GM19468 (cell line): ENCODE data around the gene PPP1CA.

Source experiments
- ATAC-seq: cut with Tn5 transposase; IDR thresholded peaks from one replicate; pipeline ENCODE4 v1.9.1; 2021; ENCODE audit warnings: mild to moderate bottlenecking, moderate library complexity, moderate number of reproducible peaks; ENCODE audit not compliant: unreplicated experiment; ENCODE audit errors: extremely low read depth

PPP1CA gene

DNA sequence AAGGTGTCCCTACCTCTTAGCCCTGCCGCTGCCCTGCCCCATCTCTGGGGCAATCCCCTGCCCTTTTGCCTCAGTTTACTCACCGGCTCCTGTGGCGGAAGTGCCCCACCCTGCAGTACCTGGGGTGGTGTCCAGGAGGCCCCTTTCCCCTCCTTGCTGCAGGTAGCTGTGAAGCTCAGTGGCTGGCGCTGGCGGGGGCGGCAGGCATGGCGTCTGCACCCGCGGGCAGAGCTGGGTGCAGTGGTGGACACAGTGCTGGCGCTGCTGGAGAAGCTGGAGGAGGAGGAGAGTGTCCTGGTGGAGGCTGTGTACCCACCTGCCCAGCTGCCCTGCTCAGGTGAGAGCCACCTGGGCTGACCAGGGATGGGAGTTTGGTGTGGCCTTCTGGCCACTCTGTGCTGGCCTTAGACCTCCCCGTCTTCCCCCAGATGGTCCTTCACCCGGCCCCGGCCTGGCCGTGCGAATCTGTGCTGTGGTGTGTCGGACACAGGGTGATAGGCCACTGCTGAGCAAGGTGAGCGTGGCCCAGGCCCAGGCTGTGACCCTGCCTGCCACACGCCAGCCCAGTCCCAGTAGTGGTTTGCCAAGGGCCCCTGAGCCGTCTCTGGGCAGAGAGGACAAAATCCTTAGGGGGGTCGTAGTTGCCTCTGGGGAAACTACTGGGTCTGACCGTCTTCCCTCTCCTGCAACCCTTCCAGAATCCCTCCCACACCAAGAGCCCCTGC is 17.8 kb upstream of the PPP1CA start:
- ATAC-seq: no peak

DNA sequence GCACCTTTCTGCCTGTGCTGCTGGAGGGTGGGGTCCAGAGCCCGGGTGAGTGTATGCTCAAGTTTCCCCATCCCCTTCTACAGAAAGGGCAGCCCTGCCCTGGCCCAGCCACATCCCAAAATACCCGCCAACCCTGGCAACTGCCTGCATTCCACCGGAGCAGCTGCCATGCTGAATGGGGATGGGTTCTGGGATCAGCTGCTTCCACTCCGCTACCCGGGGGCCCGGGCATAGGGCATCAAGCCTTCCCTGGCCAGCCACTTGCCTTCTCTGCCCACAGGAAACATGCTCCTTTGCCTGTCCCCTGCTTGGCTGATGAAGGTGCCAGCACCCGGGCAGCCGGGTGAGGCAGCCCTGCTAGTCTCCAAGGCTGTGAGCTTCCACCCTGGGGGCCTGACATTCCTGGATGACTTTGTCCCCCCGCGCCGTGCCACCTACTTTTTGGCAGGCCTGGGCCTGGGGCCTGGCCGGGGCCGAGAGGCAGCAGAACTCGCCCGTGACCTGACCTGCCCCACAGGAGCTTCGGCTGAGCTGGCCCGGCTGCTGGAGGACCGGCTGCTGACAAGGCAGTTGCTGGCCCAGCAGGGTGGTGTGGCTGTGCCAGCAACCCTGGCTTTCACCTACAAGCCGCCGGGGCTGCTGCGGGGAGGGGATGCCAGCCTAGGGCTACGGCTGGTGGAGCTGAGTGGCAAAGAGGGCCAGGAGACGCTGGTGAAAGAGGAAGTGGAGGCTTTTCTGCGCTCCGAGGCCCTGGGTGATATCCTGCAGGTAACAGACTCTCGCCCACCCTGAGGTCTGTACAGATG is 17.0 kb upstream of the PPP1CA start:
- no peak for ATAC-seq

DNA sequence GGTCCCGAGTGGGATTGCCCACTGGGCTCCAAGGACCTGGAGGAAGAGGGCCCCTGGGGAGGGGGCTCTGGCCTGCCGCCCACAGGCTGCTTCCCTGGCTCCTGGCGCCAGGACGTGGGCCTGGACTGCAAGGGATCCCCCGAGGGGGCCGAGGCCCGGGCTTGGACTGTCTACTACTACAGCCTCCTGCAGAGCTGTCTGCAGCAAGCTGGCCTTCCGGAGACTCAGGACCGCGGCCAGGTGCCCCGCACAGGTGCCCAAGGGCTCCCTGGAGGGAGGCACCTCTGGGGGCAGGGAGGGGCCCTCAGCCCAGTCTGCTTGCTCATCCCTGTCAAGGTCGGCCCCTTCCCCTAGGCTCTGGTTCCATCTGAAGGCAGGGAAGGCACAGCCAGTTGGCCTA is 15.8 kb upstream of the PPP1CA start:
- ATAC-seq: no peak

DNA sequence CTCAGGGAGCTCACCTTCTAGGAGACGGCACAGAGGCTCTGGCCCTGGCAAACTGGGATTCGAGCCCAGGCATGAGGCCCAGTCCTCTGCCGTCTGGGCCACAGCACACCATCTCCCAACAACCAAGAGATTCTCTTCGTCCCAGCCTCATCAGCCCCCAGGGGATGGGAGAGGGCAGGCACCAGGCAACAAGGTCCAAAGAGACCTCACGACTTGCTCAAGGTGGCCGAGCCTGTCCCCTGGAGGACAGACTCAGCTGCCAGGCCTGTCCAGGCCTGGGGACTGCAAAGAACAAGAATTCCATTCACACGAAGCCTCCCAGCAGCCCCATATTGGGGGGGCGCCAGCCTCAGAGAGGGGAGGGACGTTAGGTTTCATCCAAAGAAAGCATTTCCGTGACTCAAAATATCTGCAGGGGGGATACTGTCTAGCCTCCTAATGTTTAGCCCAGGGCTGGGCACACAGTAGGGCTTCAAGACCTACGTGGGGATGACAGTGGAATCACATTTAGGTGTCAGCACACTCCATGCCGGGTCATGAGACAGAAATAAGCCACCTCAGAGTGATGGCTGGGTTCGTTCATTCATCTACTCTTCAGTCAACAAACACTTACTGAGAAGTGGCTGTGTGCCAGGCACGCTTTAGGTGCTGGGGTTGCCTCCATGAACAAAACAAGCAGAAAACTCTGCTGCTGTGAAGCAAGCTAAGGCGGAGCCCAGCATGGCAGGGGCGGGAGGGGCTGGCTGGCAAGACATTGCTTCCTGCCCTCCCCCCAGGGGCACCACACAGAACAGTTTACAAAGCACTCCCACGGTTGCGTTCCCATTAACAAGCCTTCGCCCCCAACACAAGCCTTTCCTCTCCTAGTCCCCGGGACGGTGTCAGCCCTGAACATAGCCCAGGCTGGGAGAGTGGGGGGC is 15.0 kb upstream of the PPP1CA start:
- no peak for ATAC-seq

DNA sequence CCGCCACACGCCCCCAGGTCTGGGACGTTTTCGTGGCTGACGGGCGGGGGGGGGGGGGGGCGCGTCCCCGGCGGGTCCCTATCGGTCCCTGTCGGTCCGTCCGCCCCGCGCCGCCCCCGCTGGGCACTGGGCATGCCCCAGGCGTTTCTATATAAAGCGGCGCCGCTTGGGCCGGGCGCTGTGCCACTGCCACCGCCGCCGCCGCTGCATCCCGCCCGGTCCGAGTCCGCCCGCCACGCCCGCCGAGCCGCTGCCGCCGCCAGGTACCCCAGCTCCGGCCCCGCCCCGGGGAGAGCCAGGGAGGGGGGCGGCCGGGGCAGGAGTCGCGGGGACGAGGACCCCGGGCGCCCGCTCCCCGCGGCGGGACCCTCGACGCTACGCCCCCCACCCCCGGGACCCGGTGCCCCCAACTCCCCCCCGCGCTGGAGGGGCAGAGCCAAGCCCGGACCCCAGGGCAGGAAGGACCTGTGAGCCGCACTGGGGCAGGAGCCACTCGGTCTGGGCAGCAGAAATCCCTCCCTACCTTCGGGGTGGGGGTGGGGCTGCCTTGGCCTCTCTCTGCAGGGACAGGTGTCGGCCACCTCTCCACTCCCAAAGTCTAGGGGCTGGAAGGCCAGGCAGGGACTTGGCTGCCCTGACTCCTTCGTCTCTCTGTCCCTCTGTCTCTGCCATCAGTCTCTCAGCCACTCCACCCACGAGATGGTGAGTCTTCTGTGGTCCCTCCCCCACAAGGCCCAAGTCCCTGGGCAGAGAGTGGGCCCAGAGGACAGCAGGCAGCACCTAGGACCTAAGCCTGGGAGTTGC is 14.0 kb upstream of the PPP1CA start, which contains the start of gene CARNS1:
CARNS1 (plus strand) TSS at position 178 of the 804 bp plus-strand sequence; CDS start at position 700, 522 bp downstream.
- no peak for ATAC-seq

DNA sequence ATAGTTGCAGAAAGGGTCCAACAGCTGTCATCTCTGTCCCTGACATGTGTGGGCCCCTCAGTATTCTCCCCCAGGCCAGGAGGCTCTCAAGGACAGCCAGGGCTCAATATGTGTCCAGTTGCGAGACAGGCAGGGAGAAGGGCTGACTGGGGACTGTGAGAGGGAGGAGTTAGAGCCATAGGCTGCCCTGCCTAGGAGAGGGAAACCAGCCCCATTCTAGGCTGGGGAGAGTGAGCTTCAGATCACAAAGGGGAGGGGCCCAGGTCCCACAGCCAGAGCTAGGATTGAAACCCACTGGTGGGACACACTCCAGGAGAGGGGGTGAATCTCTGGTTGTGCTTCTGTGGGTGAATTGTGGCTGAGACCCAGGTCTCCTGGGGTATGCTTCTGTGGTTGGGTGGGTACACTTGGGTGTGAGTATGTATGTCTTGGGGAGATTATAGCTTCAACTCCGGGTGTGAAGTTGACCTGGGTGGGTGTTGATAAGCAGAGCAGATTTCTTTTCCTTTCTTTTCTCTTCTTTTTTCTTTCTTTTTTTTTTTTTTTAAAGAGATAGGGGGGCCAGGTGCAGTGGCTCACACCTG is 11.7 kb upstream of the PPP1CA start:
- no peak for ATAC-seq

DNA sequence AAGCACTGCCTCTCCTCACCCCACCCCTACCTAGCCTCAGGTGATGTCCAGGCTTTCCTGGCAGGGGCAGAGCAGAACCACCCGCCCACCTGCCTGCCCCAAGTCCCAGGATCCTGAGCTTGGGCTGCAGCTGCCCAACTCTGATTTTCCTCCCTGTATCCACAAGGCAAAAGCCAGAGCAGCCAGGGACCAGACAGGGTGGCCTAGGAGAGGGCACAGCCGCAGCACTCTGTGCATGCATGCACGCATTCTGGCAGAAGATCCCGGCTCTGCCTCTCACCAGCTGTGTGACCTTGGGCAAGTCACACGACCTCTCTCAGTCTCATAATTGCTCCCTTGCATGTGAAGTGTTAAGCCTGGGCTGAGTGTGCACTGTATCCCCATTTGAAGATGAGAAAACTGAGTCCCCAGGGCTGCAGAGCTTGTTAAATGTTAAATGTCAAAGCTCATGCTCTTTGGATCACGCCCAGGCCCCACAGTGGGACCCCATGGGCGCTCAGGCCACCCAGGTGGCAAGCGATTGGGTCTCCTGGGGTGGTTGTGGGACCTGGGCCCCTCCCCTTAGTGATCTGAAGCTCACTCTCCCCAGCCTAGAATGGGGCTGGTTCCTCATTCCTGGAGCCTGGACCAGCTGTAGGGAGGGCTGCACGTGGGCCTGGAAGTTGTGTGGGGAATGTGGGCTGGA is 11.0 kb upstream of the PPP1CA start:
- ATAC-seq: no peak

DNA sequence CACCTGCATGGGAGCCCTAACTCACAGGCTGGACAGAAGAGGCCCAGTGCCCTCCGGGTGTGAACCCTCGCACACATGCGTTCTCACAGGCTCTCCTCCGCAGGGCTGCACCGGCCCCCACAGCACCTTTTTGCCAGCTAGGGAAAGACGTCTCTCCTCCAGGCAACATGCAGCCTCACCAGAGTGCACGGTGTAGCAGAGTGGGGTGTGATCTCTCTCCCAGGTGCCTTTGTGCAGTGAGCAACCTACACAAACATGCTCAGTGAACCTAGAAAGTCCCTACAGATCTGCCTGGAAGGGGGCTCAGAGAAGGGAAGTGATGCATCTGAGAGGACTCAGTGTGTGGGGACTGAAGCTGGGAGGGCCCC is 10.1 kb upstream of the PPP1CA start:
- ATAC-seq: no peak

DNA sequence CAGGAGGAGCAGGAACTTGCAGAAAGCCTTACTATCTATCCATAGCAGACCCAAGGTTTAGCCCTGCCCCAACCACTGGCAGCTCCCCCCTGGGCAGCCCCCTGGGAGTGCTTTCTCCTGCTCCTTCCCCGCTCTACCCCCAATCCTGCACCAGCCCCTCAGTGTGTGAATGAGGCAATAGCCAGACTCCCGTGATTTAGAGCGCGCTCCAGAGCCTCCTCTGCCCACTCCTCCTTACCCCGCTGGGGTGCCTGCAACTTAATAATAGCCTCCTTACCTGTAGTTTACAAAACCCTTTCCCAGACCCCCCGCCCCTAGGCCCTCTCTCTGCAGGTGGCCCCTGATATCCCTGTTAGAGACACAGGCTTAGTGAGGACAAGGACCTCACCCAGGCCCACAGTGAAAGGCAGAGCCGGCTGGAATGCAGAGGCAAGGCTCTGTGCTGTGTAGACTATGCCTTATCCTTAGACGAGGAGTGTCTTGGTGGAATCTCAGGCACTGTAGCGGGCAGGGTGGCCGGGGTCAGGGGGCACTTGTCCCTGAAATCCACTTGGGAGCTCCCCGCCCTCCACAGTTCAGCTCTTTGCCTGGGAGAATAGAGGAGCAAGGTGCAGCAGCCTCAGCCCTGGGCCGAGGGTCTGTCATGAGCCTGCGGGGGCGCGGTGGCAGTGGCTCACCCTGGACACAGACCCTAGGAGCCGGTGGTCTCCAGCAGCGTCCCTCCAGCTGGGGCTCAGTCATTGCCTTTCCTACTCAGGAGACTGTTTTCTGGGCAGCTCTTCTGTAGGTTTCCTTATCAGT is 9.5 kb upstream of the PPP1CA start:
- no peak for ATAC-seq

DNA sequence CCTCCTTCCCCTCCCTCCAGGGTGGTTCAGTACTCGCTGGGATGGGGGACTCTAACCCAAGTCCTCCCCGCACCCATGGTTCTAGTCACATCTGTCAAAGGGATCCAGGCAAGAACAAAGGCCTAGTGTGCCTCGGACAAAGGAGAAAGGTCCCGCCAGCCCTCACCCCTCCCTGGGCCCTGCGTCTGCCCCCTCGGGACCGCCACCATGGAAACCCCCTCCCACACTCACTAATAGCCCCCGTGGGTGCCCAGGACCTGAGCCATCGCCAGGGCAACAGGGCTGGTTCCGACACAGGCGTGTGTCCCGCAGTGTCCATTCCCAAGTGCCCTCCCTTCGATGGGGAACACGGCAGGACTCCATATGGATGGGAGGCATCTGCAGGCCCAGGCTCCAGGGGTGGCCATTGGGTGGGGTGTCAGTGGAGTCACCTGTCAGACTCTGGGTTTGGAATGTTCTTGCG is 8.7 kb upstream of the PPP1CA start:
- ATAC-seq: no peak

DNA sequence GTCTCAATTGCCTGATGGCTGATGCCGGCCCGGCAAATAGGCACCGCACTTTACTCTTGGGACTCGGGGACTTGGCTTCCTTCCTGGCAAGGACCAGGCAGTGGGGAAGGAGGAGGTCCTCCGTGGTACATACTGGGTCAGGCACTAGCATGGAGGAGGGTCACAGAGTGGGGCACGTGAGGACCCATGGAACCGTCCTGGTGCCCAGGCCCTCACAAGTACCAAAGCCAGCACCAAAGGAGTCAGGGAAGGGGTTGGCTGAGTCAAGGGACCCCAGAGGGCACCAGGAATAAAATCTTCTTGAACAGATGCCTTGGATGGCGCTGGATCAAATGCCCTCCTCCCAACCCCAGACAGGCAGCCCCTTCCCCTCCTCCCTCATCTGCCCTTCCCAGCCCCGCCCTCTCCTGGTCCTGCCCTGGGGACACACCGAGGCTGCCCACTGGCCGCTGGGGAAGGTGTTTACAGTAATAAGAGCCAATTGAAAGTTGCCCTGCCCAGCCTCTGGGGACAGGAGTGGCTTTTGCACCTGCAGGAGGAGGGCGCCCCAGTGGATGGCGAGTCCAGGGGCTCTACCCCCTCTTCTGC is 8.2 kb upstream of the PPP1CA start:
- no peak for ATAC-seq

DNA sequence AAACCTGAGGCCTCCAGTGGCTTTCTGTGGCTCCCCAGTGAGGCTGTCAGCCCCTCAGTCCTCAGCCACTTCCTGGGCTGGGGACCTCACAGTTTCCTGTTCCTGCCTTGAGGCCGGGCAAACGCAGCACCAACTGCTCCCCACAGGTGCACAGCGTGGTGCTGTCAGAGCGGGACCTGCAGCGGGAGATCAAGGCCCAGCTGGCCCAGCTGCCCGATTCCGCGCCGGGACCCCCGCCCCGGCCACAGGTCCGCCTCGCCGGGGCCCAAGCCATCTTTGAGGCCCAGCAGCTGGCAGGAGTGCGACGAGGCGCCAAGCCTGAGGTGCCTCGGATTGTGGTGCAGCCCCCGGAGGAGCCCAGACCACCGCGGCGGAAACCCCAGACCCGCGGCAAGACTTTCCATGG is 7.6 kb upstream of the PPP1CA start:
- ATAC-seq: no peak

DNA sequence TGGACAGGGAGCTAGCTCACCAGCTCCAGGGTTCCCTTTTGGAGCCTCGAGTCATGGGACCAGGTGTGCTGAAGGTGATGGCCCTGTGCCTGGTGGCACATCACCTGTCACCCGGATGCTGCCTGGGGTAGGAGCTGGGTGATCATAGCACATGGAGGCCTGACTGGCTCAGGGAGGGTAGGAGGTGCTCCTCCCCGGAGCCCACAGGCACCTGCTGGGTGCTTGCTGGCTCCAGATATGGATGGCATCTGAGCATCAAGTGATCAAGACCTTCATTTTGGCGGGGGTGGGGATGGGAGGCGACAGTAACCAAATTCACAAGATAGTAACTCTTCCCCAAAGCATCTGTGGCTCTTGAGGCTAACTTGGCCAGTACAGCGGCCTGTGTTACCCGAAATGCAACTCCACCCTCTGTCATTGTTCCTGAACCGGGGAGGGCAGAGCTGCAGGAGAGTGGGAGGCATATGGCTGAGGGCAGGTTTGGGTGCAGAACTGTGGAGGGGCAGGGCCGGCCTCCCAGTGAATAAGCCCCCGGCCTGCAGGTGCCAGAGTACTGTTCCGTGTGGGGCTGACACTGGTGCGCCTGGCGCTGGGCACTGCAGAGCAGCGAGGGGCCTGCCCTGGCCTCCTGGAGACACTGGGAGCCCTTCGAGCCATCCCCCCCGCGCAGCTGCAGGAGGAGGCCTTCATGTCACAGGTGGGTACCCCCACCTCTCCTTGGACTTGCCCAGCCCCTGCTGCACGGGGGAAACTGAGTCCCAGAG is 7.0 kb upstream of the PPP1CA start:
- ATAC-seq: no peak

DNA sequence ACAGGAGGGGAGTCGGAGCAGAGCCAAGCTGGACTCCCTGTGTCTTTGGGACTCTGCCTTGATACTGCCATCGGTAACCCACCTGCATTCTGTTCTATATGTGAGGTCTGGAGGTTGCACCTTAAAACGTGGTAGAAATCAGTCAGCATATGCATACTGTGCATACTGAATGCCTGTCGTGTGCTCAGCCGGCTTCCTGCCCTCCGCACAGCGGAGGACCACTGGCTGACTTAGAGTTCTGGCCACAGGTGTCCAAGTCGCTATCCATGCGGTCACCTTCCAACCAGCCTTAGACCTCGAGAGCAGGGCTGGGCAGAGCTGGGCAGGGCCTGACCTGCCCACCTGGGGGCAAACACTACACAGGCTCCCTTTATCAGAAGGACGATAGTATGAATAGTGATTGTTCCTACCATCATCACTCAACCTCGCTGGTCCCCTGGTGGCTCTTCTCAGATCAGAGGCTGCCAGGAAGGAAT is 6.1 kb upstream of the PPP1CA start:
- ATAC-seq: no peak

DNA sequence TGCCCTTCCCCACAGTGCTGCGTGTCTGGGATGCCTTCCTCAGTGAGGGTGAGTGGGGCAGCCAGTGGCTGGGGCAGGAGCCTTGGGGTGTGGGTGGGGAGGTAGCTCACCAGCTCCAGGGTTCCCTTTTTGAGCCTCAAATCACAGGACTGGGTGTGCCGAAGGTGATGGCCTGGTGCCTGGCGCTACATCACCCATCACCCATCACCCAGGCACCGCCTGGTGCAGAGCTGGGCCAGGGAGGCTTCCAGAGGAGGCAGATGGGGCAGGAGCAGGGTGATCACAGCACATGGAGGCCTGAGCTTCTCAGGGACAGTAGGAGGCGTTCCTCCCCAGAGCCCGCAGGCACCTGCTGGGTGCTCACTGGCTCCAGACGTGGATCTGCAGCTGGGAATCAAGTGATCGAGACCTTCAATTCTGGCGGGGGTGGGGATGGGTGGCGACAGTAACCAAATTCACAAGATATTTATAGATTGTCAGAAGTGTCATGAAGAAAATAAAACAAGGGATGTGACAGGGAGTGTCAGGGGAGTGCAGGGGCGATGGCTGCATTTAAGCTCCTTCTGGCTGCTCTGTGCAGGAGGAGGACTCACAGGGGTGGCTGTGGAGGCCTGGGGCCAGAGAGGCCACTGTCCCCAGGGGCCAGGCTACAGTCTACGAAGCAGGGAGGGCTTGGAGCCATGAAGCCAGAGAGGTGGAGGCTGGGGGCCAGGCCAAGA is 5.5 kb upstream of the PPP1CA start:
- no peak for ATAC-seq

DNA sequence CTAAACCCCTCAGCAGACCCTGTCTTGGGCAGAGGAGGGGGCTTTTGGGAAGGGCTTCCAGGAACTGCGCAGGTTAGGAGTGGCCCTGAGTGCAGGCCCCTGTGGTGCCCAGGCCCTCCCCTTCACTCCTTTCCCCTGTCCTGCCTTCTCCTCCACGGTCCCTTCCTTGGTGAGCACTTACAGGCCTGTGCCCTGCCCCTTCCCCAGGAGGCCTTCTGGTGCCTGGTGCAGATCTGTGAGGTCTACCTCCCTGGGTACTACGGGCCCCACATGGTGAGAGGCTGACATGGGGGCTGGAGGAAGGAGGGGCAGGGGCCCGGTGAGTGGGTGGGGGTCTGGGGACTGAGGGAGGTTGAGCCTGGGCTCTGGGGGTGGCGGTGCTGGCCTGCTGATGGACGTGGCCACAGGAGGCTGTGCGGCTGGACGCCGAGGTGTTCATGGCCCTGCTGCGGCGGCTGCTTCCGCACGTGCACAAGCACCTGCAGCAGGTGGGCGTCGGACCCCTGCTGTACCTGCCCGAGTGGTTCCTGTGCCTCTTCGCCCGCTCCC is 4.8 kb upstream of the PPP1CA start:
- ATAC-seq: no peak
